Hepatocyte (in vitro differentiated cells): ENCODE data around the gene PRMT1. TPM values are rescaled to one million over a fixed set of nuclear protein-coding genes. Genes with fewer than 3 reads are reported as not detected.

Source experiments
- DNase-seq: peaks from one replicate; pipeline ENCODE4 v3.0.0-alpha.2; 2016; ENCODE audit warnings: low spot score
- H2AFZ ChIP-seq: fragments of 200-600 bp; sonication (generic); 2 replicates; pipeline ENCODE4 v1.6.0; 2016; ENCODE audit warnings: antibody characterized with exemption, mild to moderate bottlenecking
- H3K27ac ChIP-seq: fragments of 200-600 bp; sonication (generic); 2 replicates; pipeline ENCODE4 v1.5.1; 2016; ENCODE audit warnings: mild to moderate bottlenecking
- H3K27me3 ChIP-seq: fragments of 200-600 bp; sonication (generic); 2 replicates; pipeline ENCODE4 v1.6.1; 2016
- H3K36me3 ChIP-seq: fragments of 200-600 bp; sonication (generic); replicated peaks from 2 replicates; pipeline ENCODE4 v1.5.1; 2016; ENCODE audit warnings: low read depth; ENCODE audit not compliant: insufficient read depth
- H3K4me1 ChIP-seq: fragments of 200-600 bp; sonication (generic); 2 replicates; pipeline ENCODE4 v1.5.1; 2016; ENCODE audit warnings: mild to moderate bottlenecking, moderate library complexity; ENCODE audit not compliant: insufficient read depth
- H3K4me2 ChIP-seq: fragments of 200-600 bp; sonication (generic); 2 replicates; pipeline ENCODE4 v1.6.0; 2016
- H3K4me3 ChIP-seq: fragments of 200-600 bp; sonication (generic); 2 replicates; pipeline ENCODE4 v1.5.1; 2016; ENCODE audit warnings: mild to moderate bottlenecking
- H3K79me2 ChIP-seq: fragments of 200-600 bp; sonication (generic); 2 replicates; pipeline ENCODE4 v1.6.0; 2017; ENCODE audit warnings: mild to moderate bottlenecking
- H3K9me2 ChIP-seq: fragments of 200-600 bp; sonication (generic); replicated peaks from 2 replicates; pipeline ENCODE4 v1.6.0; 2017; ENCODE audit warnings: mild to moderate bottlenecking; ENCODE audit not compliant: insufficient read depth
- H3K9me3 ChIP-seq: fragments of 200-600 bp; sonication (generic); 2 replicates; pipeline ENCODE4 v1.5.1; 2016; ENCODE audit warnings: low read depth, mild to moderate bottlenecking
- H4K20me1 ChIP-seq: fragments of 200-600 bp; sonication (generic); 2 replicates; pipeline ENCODE4 v1.6.0; 2016; ENCODE audit warnings: mild to moderate bottlenecking; ENCODE audit not compliant: insufficient read depth, poor library complexity, severe bottlenecking
- CTCF ChIP-seq: fragments of 200-600 bp; sonication (generic); IDR thresholded peaks from 2 replicates; pipeline ENCODE4 v1.5.1; 2016; ENCODE audit warnings: antibody characterized with exemption, mild to moderate bottlenecking; ENCODE audit not compliant: poor library complexity
- EZH2 ChIP-seq: fragments of 200-600 bp; sonication (generic); IDR thresholded peaks from 2 replicates; pipeline ENCODE4 v1.6.1; 2016; ENCODE audit warnings: antibody characterized with exemption, mild to moderate bottlenecking, borderline replicate concordance
- EZH2phosphoT487 ChIP-seq: fragments of 200-600 bp; sonication (generic); IDR thresholded peaks from one replicate; pipeline ENCODE4 v1.6.1; 2018; ENCODE audit warnings: antibody characterized with exemption, mild to moderate bottlenecking, low read depth, moderate library complexity; ENCODE audit not compliant: unreplicated experiment, severe bottlenecking
- WGBS: methylation state at CpG from one replicate; pipeline ENCODE4 v1.1.6; 2016; ENCODE audit warnings: low lambda C conversion rate; ENCODE audit errors: missing lambda C conversion rate; 5-methylcytosine and 5-hydroxymethylcytosine counted together
- polyA plus RNA-seq: library from polyadenylated mRNA; unstranded; fragments of >200 nt; fragmentation: Nextera tagmentation; extraction: Ambion mirVana; gene quantifications from 2 replicates; pipeline ENCODE4 v1.2.1, GENCODE V29; 2016
- total RNA-seq: library from RNA; depleted of rRNA; stranded (reverse); fragments of >200 nt; gene quantifications from 2 replicates; pipeline ENCODE4 v1.2.3, GENCODE V29; 2014

PRMT1 gene
- total RNA-seq (189 and 195 TPM in 2 replicates), polyA plus RNA-seq (175 and 180 TPM in 2 replicates)

- peak; percentile 75 for DNase-seq
These were observed at the start of gene PRMT1 for GRCh38 chr19:49677231-49677900. PRMT1 (plus strand) TSS chr19:49677271; CDS start chr19:49677281, 10 bp downstream.

GRCh38 chr19:49629659-49630058 is 47.4 kb upstream of the PRMT1 start:
- Histone ChIP-seq H3K4me1 (no peaks in the 10 kb centered on the region), H4K20me1 (no peaks in the 10 kb centered on the region), H3K9me3 (no peaks in the 10 kb centered on the region), H3K79me2 (no peaks in the 10 kb centered on the region), H3K9me2 (no peaks in the 10 kb centered on the region), H3K27me3 (no peaks in the 10 kb centered on the region), H3K4me2 (no peak overlapping the region), H3K36me3 (no peaks in the 10 kb centered on the region), H3K4me3 (no peak overlapping the region), H2AFZ (no peak overlapping the region), H3K27ac (no peak overlapping the region)
- no peak for TF ChIP-seq CTCF
- TF ChIP-seq EZH2phosphoT487: no peak
- no peak for TF ChIP-seq EZH2
- DNase-seq: no peak
- 98% methylated on average over 9 of the region's 9 CpGs for WGBS

More at GRCh38 chr19:49677231-49677900, at the start of gene PRMT1:
- peaks cover 32% of the 10 kb centered on the region for H4K20me1 ChIP-seq
- no peaks in the 10 kb centered on the region for H3K9me3 ChIP-seq
- H3K4me1 ChIP-seq: peaks cover 12% of the 10 kb centered on the region
- H2AFZ ChIP-seq: peak within 1 kb of the TSS; percentile 38
- TF ChIP-seq EZH2phosphoT487 (no peak), CTCF (no peak), EZH2 (no peak)
- H3K36me3 ChIP-seq: no peaks in the 10 kb centered on the region
- peaks cover 48% of the 10 kb centered on the region for H3K79me2 ChIP-seq
- peak within 1 kb of the TSS; percentile 94 for H3K4me2 ChIP-seq
- WGBS: 0% methylated on average over 30 of the region's 57 CpGs
- H3K27ac ChIP-seq: peak within 1 kb of the TSS; percentile 92
- no peaks in the 10 kb centered on the region for H3K9me2 ChIP-seq
- H3K4me3 ChIP-seq: peak within 1 kb of the TSS; percentile 43
- no peaks in the 10 kb centered on the region for H3K27me3 ChIP-seq

- H4K20me1 ChIP-seq: no peaks in the 10 kb centered on the region
- WGBS: 77% methylated on average over 9 of the region's 9 CpGs
- no peaks in the 10 kb centered on the region for H3K9me2 ChIP-seq
- no peak overlapping the region for H2AFZ ChIP-seq
- no peak for DNase-seq
- no peaks in the 10 kb centered on the region for H3K79me2 ChIP-seq
- H3K9me3 ChIP-seq: no peaks in the 10 kb centered on the region
- H3K4me3 ChIP-seq: no peak overlapping the region
- TF ChIP-seq EZH2phosphoT487 (no peak), CTCF (no peak), EZH2 (no peak)
- H3K4me1 ChIP-seq: no peaks in the 10 kb centered on the region
- no peak overlapping the region for H3K27ac ChIP-seq
- no peaks in the 10 kb centered on the region for H3K27me3 ChIP-seq
- no peaks in the 10 kb centered on the region for H3K36me3 ChIP-seq
- no peak overlapping the region for H3K4me2 ChIP-seq
These were observed 46.0 kb upstream of the PRMT1 start for GRCh38 chr19:49631014-49631588.
